GM12878 (cell line): Measurements from ENCODE around the gene KLK13.

Experiments used
- BCL11A ChIP-seq: IDR thresholded peaks from 2 replicates; pipeline ENCODE4 v1.6.1; 2011; ENCODE audit warnings: low read depth, low read length
- CBX5 ChIP-seq: sonication (generic); IDR thresholded peaks from 2 replicates; pipeline ENCODE4 v1.6.1; 2016; ENCODE audit warnings: low read depth, moderate library complexity, mild to moderate bottlenecking, inconsistent platforms
- CHD2 ChIP-seq: IDR thresholded peaks from 2 replicates; pipeline ENCODE4 v1.6.1; 2011; ENCODE audit warnings: low read depth, low read length, improper control_type of control experiment, borderline replicate concordance
- CTCF ChIP-seq, 3 experiments: IDR thresholded peaks in 2 of 3; conservative IDR thresholded peaks in 1 of 3; 2 replicates each; pipeline ENCODE4 v1.5.1; 2011; ENCODE audit warnings: low read depth in 3 of 3, low read length in 3 of 3, mild to moderate bottlenecking in 3 of 3, control low read depth in 2 of 3, moderate library complexity in 2 of 3, inconsistent platforms in 1 of 3, mixed read lengths in 1 of 3; ENCODE audit not compliant: control insufficient read depth in 2 of 3, insufficient read depth in 1 of 3; ENCODE audit errors: extremely low read depth in 1 of 3
- DPF2 ChIP-seq: fragments of 450-650 bp; IDR thresholded peaks from 2 replicates; pipeline ENCODE4 v1.6.1; 2017; ENCODE audit warnings: mild to moderate bottlenecking
- EP300 ChIP-seq, 2 experiments: fragments of 150-350 bp in 1 of 2; IDR thresholded peaks; 2 replicates each; pipeline ENCODE4 v1.6.1; 2011 to 2012; ENCODE audit warnings: low read depth in 2 of 2, low read length in 2 of 2, borderline replicate concordance in 1 of 2, improper control_type of control experiment in 1 of 2, inconsistent platforms in 1 of 2; ENCODE audit not compliant: control insufficient read depth in 1 of 2
- FOXK2 ChIP-seq: fragments of 450-650 bp; IDR thresholded peaks from 2 replicates; pipeline ENCODE4 v1.6.1; 2017; ENCODE audit warnings: mild to moderate bottlenecking, moderate library complexity
- NR2C2 ChIP-seq: IDR thresholded peaks from 2 replicates; pipeline ENCODE4 v1.6.1; 2011; ENCODE audit warnings: borderline replicate concordance, low read depth; ENCODE audit not compliant: control insufficient read depth, insufficient read length
- RFX5 ChIP-seq: IDR thresholded peaks from 2 replicates; pipeline ENCODE4 v1.6.1; 2011; ENCODE audit warnings: low read depth, low read length, improper control_type of control experiment
- SMC3 ChIP-seq: IDR thresholded peaks from 2 replicates; pipeline ENCODE4 v1.6.1; 2011; ENCODE audit warnings: low read length, improper control_type of control experiment, borderline replicate concordance
- TF ChIP-seq, protein P1 (sequence below): IDR thresholded peaks from 2 replicates; pipeline ENCODE4 v1.6.1; 2012; ENCODE audit warnings: low read depth, low read length, improper control_type of control experiment

DNA sequence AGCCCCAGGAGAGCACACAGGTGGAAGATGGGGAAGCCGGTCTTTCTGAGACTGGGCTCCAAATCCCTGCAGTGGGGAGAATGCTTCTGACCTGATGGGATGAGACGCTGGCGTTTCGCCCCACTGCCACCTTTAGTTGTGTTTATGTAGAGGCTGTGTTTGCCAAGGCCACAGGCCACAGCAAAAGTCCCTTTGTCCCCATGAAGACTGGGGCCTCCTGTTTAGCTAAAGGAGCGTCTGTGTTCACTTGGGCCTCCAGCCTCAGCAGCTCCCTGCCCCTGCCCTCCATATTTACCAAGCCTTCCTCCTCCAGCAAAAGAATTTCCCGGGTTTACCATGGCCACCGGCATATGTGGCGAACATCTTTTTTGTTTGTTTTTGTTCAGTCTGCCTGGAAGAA lies 28.2 kb upstream of the KLK13 start:
- TF ChIP-seq CTCF (IDR thresholded peaks at IDR 0.05 in 2 of 3, conservative IDR thresholded peaks at IDR 0.05 in 1 of 3; ENCODE audit: control insufficient read depth in 2 of 3, extremely low read depth in 1 of 3, insufficient read depth in 1 of 3, low read depth in 3 of 3, low read length in 3 of 3) (no peak), RFX5 (no peak), SMC3 (no peak), EP300 (IDR thresholded peaks at IDR 0.05; ENCODE audit: borderline replicate concordance in 1 of 2, control insufficient read depth in 1 of 2, low read depth in 2 of 2, low read length in 2 of 2) (no peak), DPF2 (no peak), CBX5 (no peak), NR2C2 (no peak), BCL11A (no peak), CHD2 (no peak), FOXK2 (no peak)
- TF ChIP-seq, protein P1, sequence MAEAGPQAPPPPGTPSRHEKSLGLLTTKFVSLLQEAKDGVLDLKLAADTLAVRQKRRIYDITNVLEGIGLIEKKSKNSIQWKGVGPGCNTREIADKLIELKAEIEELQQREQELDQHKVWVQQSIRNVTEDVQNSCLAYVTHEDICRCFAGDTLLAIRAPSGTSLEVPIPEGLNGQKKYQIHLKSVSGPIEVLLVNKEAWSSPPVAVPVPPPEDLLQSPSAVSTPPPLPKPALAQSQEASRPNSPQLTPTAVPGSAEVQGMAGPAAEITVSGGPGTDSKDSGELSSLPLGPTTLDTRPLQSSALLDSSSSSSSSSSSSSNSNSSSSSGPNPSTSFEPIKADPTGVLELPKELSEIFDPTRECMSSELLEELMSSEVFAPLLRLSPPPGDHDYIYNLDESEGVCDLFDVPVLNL, result no peak
